PC-3 (cell line): Measurements from ENCODE around the gene RBM6.

Experiments
- CTCF ChIP-seq: fragments of 300-600 bp; sonication (generic); conservative IDR thresholded peaks from 2 replicates; pipeline ENCODE4 v1.5.1; 2017; ENCODE audit warnings: antibody characterized with exemption, low read depth, mild to moderate bottlenecking, low read length
- EZH2 ChIP-seq: fragments of 300-600 bp; sonication (generic); IDR thresholded peaks from one replicate; pipeline ENCODE4 v1.6.1; 2017; ENCODE audit warnings: antibody characterized with exemption, mild to moderate bottlenecking, low read length; ENCODE audit not compliant: unreplicated experiment
- EZH2phosphoT487 ChIP-seq: fragments of 300-600 bp; sonication (generic); IDR thresholded peaks from 2 replicates; pipeline ENCODE4 v1.6.1; 2018; ENCODE audit warnings: mild to moderate bottlenecking, antibody characterized with exemption, low read length, borderline replicate concordance

- TF ChIP-seq CTCF (no peak), EZH2 (no peak), EZH2phosphoT487 (no peak)
Observed at GRCh38 chr3:49908373-49909199, 31.4 kb upstream of the RBM6 start.
